Lower lobe of right lung (tissue), 2 donors: Measurements from ENCODE around the gene DLX3. TPM values are rescaled to one million over a fixed set of nuclear protein-coding genes. Genes with fewer than 3 reads are reported as not detected.

ENCODE experiments used
- ATAC-seq, 2 donors: fragments of 200-7000 bp; cut with Tn5 transposase; one replicate each; pipeline ENCODE4 v1.9.1; 2020 to 2022; ENCODE audit warnings: mild to moderate bottlenecking in 2 of 2, moderate library complexity in 2 of 2
- DNase-seq: peaks from one replicate; pipeline ENCODE4 v3.0.0-alpha.2; 2020
- H3K27ac ChIP-seq: fragments of 200-600 bp; one replicate; pipeline ENCODE4 v1.8.0; 2022
- H3K27me3 ChIP-seq: fragments of 200-600 bp; one replicate; pipeline ENCODE4 v1.8.0; 2022; ENCODE audit warnings: low read depth
- H3K36me3 ChIP-seq: fragments of 200-600 bp; one replicate; pipeline ENCODE4 v1.8.0; 2022; ENCODE audit warnings: mild to moderate bottlenecking
- H3K4me1 ChIP-seq: fragments of 200-600 bp; one replicate; pipeline ENCODE4 v1.8.0; 2022
- H3K4me3 ChIP-seq: fragments of 200-600 bp; one replicate; pipeline ENCODE4 v1.8.0; 2022; ENCODE audit warnings: mild to moderate bottlenecking
- H3K9me3 ChIP-seq: fragments of 200-600 bp; one replicate; pipeline ENCODE4 v1.8.0; 2022
- CTCF ChIP-seq: fragments of 200-600 bp; IDR thresholded peaks from one replicate; pipeline ENCODE4 v1.8.0; 2022; ENCODE audit warnings: antibody characterized with exemption, mild to moderate bottlenecking
- intact Hi-C: fragments of 100-400 bp; cut with DNase I; formaldehyde crosslinking; loops from one replicate; pipeline ENCODE4 v1.11.0; 2022
- total RNA-seq: library from RNA; stranded (reverse); fragmentation: NEBNext Ultra II Directional; extraction: Animal tissue kit (Norgen Biotek cat#: 25700); gene quantifications from one replicate; pipeline ENCODE4 v1.2.1, GENCODE V29; 2021
- donor health status: DM: no; HTN: yes; CAD: no; lungs with severe emphysema.

DLX3 gene
- total RNA-seq, 1 donor from 2014 or later: 0.38 TPM

GRCh38 chr17:49997773-49998703 lies 3.0 kb upstream of the DLX3 start:
- H3K4me1 ChIP-seq: peaks cover 43% of the 10 kb centered on the region
- ATAC-seq (peak; percentile 80 to 87), DNase-seq (peak; percentile 79)
- intact Hi-C loops: loop anchor here (5.0 kb wide), 1 partner anchor 136 kb away; no protein-coding TSS in a partner anchor
- H3K4me3 ChIP-seq: no peak overlapping the region
- H3K9me3 ChIP-seq: no peaks in the 10 kb centered on the region
- no peak overlapping the region for H3K27ac ChIP-seq
- H3K36me3 ChIP-seq: no peaks in the 10 kb centered on the region
- H3K27me3 ChIP-seq: peaks cover 82% of the 10 kb centered on the region
- peak; percentile 99 for TF ChIP-seq CTCF

GRCh38 chr17:49997301-49997650 lies 2.3 kb upstream of the DLX3 start:
- Histone ChIP-seq H3K9me3 (no peaks in the 10 kb centered on the region), H3K27me3 (peaks cover 90% of the 10 kb centered on the region), H3K27ac (no peak overlapping the region), H3K36me3 (no peaks in the 10 kb centered on the region), H3K4me3 (peak overlapping the region; percentile 51), H3K4me1 (peaks cover 45% of the 10 kb centered on the region)
- intact Hi-C loops: loop anchor here (5.0 kb wide), 1 partner anchor 135 kb away; no protein-coding TSS in a partner anchor
- ATAC-seq (no peak), DNase-seq (no peak)
- no peak for TF ChIP-seq CTCF

GRCh38 chr17:49996495-49997300 lies 1.7 kb upstream of the DLX3 start:
- peaks cover 91% of the 10 kb centered on the region for H3K27me3 ChIP-seq
- peak overlapping the region; percentile 51 for H3K4me3 ChIP-seq
- DNase-seq (peak; percentile 77), ATAC-seq (peak; percentile 60 to 72)
- H3K4me1 ChIP-seq: peaks cover 45% of the 10 kb centered on the region
- peak; percentile 99 for TF ChIP-seq CTCF
- intact Hi-C loops: loop anchor here (5.0 kb wide), 1 partner anchor 134 kb away; no protein-coding TSS in a partner anchor
- H3K27ac ChIP-seq: no peak overlapping the region
- no peaks in the 10 kb centered on the region for H3K9me3 ChIP-seq
- no peaks in the 10 kb centered on the region for H3K36me3 ChIP-seq

GRCh38 chr17:49996121-49996494 lies 1.1 kb upstream of the DLX3 start:
- Histone ChIP-seq H3K4me3 (no peak overlapping the region), H3K4me1 (peaks cover 45% of the 10 kb centered on the region), H3K9me3 (no peaks in the 10 kb centered on the region), H3K27ac (no peak overlapping the region), H3K36me3 (no peaks in the 10 kb centered on the region), H3K27me3 (peaks cover 91% of the 10 kb centered on the region)
- ATAC-seq: no peak
- intact Hi-C loops: loop anchor here (5.0 kb wide), 1 partner anchor 134 kb away; no protein-coding TSS in a partner anchor
- DNase-seq: no peak
- TF ChIP-seq CTCF: no peak
